Stomach smooth muscle (tissue), 2 donors: Measurements from ENCODE around the gene LRMDA.

Experiments used
- H3K27ac ChIP-seq: one replicate; pipeline ENCODE4 v1.7.0; 2013; ENCODE audit warnings: mild to moderate bottlenecking, low read length, inconsistent platforms
- H3K27me3 ChIP-seq, 2 donors: one replicate each; pipeline ENCODE4 v1.7.0; 2013; ENCODE audit warnings: low read length in 2 of 2; ENCODE audit not compliant: insufficient read depth in 2 of 2, control insufficient read depth in 1 of 2
- H3K36me3 ChIP-seq, 2 donors: one replicate each; pipeline ENCODE4 v1.7.0; 2013; ENCODE audit warnings: low read length in 2 of 2; ENCODE audit not compliant: control insufficient read depth in 2 of 2, insufficient read depth in 2 of 2
- H3K4me1 ChIP-seq: one replicate; pipeline ENCODE4 v1.7.0; 2013; ENCODE audit warnings: low read length; ENCODE audit not compliant: control insufficient read depth, insufficient read depth
- H3K4me3 ChIP-seq, 2 donors: one replicate each; pipeline ENCODE4 v1.7.0; 2013; ENCODE audit warnings: low read length in 2 of 2
- H3K9ac ChIP-seq, 2 donors: one replicate each; pipeline ENCODE4 v1.7.0; 2013; ENCODE audit warnings: low read length in 2 of 2, mild to moderate bottlenecking in 1 of 2
- H3K9me3 ChIP-seq, 2 donors: one replicate each; pipeline ENCODE4 v1.7.0; 2013; ENCODE audit warnings: low read length in 2 of 2; ENCODE audit not compliant: control insufficient read depth in 2 of 2
- donor health status: healthy.
- donor health status: Pancreatic carcinoma.

The LRMDA gene

GRCh38 chr10:75654171-75654771 lies 222.8 kb downstream of the LRMDA start:
- H3K9ac ChIP-seq, result no peak overlapping the region
- H3K4me3 ChIP-seq, result no peak overlapping the region
- H3K27ac ChIP-seq, result no peak overlapping the region
- no peaks in the 10 kb centered on the region for H3K27me3 ChIP-seq
- peaks cover 7% of the 10 kb centered on the region for H3K4me1 ChIP-seq
- no peaks in the 10 kb centered on the region for H3K9me3 ChIP-seq
- no peaks in the 10 kb centered on the region for H3K36me3 ChIP-seq

- H3K4me1 ChIP-seq, result peaks cover 7% of the 10 kb centered on the region
- H3K27me3 ChIP-seq, result no peaks in the 10 kb centered on the region
- no peak overlapping the region for H3K4me3 ChIP-seq
- H3K27ac ChIP-seq, result no peak overlapping the region
- H3K9ac ChIP-seq, result no peak overlapping the region
- H3K36me3 ChIP-seq, result no peaks in the 10 kb centered on the region
- no peaks in the 10 kb centered on the region for H3K9me3 ChIP-seq
These were observed 223.3 kb downstream of the LRMDA start for GRCh38 chr10:75654772-75655171.

GRCh38 chr10:75655791-75656451 lies 224.5 kb downstream of the LRMDA start:
- no peak overlapping the region for H3K4me3 ChIP-seq
- H3K4me1 ChIP-seq, result peaks cover 7% of the 10 kb centered on the region
- H3K27ac ChIP-seq, result no peak overlapping the region
- no peak overlapping the region for H3K9ac ChIP-seq
- no peaks in the 10 kb centered on the region for H3K9me3 ChIP-seq
- H3K36me3 ChIP-seq, result no peaks in the 10 kb centered on the region
- no peaks in the 10 kb centered on the region for H3K27me3 ChIP-seq

- H3K36me3 ChIP-seq, result no peaks in the 10 kb centered on the region
- H3K27ac ChIP-seq, result no peak overlapping the region
- peaks cover 7% of the 10 kb centered on the region for H3K4me1 ChIP-seq
- no peak overlapping the region for H3K4me3 ChIP-seq
- no peaks in the 10 kb centered on the region for H3K27me3 ChIP-seq
- no peak overlapping the region for H3K9ac ChIP-seq
- H3K9me3 ChIP-seq, result no peaks in the 10 kb centered on the region
These were observed 225.9 kb downstream of the LRMDA start for GRCh38 chr10:75657351-75657750.

GRCh38 chr10:75658036-75658435 lies 226.6 kb downstream of the LRMDA start:
- Histone ChIP-seq H3K4me1 (peaks cover 12% of the 10 kb centered on the region), H3K27ac (no peak overlapping the region), H3K4me3 (no peak overlapping the region), H3K27me3 (no peaks in the 10 kb centered on the region), H3K9me3 (no peaks in the 10 kb centered on the region), H3K36me3 (no peaks in the 10 kb centered on the region), H3K9ac (no peak overlapping the region)

GRCh38 chr10:75658496-75658895 lies 227.1 kb downstream of the LRMDA start:
- no peaks in the 10 kb centered on the region for H3K36me3 ChIP-seq
- H3K27ac ChIP-seq, result no peak overlapping the region
- no peaks in the 10 kb centered on the region for H3K27me3 ChIP-seq
- no peak overlapping the region for H3K4me3 ChIP-seq
- no peak overlapping the region for H3K9ac ChIP-seq
- H3K4me1 ChIP-seq, result peaks cover 16% of the 10 kb centered on the region
- no peaks in the 10 kb centered on the region for H3K9me3 ChIP-seq

GRCh38 chr10:75658915-75659314 lies 227.5 kb downstream of the LRMDA start:
- H3K4me3 ChIP-seq, result no peak overlapping the region
- H3K27me3 ChIP-seq, result no peaks in the 10 kb centered on the region
- peaks cover 20% of the 10 kb centered on the region for H3K4me1 ChIP-seq
- no peak overlapping the region for H3K27ac ChIP-seq
- H3K9me3 ChIP-seq, result no peaks in the 10 kb centered on the region
- no peak overlapping the region for H3K9ac ChIP-seq
- H3K36me3 ChIP-seq, result no peaks in the 10 kb centered on the region

- Histone ChIP-seq H3K9ac (no peak overlapping the region), H3K9me3 (no peaks in the 10 kb centered on the region), H3K36me3 (no peaks in the 10 kb centered on the region), H3K4me3 (no peak overlapping the region), H3K27ac (no peak overlapping the region), H3K27me3 (no peaks in the 10 kb centered on the region), H3K4me1 (peaks cover 18% of the 10 kb centered on the region)
These were observed 229.4 kb downstream of the LRMDA start for GRCh38 chr10:75660823-75661222.

GRCh38 chr10:75662715-75663114 lies 231.3 kb downstream of the LRMDA start:
- H3K4me1 ChIP-seq, result peaks cover 18% of the 10 kb centered on the region
- peak overlapping the region; percentile 6 for H3K27ac ChIP-seq
- no peaks in the 10 kb centered on the region for H3K36me3 ChIP-seq
- no peaks in the 10 kb centered on the region for H3K9me3 ChIP-seq
- no peak overlapping the region for H3K4me3 ChIP-seq
- H3K9ac ChIP-seq, result no peak overlapping the region
- H3K27me3 ChIP-seq, result no peaks in the 10 kb centered on the region

GRCh38 chr10:75663947-75664664 lies 232.7 kb downstream of the LRMDA start:
- peak overlapping the region; percentile 6 for H3K27ac ChIP-seq
- H3K4me3 ChIP-seq, result no peak overlapping the region
- H3K27me3 ChIP-seq, result no peaks in the 10 kb centered on the region
- no peaks in the 10 kb centered on the region for H3K36me3 ChIP-seq
- H3K4me1 ChIP-seq, result peaks cover 18% of the 10 kb centered on the region
- no peaks in the 10 kb centered on the region for H3K9me3 ChIP-seq
- H3K9ac ChIP-seq, result no peak overlapping the region

GRCh38 chr10:75664968-75665367 lies 233.5 kb downstream of the LRMDA start:
- H3K36me3 ChIP-seq, result no peaks in the 10 kb centered on the region
- H3K27me3 ChIP-seq, result no peaks in the 10 kb centered on the region
- no peaks in the 10 kb centered on the region for H3K9me3 ChIP-seq
- peaks cover 18% of the 10 kb centered on the region for H3K4me1 ChIP-seq
- H3K27ac ChIP-seq, result no peak overlapping the region
- no peak overlapping the region for H3K9ac ChIP-seq
- H3K4me3 ChIP-seq, result no peak overlapping the region
